GM12801 (cell line): ENCODE measurements around the gene EXOSC9.

ENCODE experiments used
- TF ChIP-seq, protein P1 (sequence below): IDR thresholded peaks from one replicate; pipeline ENCODE4 v1.5.1; 2011; ENCODE audit warnings: control low read depth; ENCODE audit not compliant: insufficient read length; ENCODE audit errors: extremely low read depth

The EXOSC9 gene

GRCh38 chr4:121817701-121818100, 16.6 kb downstream of the EXOSC9 start:
- TF ChIP-seq, protein P1, sequence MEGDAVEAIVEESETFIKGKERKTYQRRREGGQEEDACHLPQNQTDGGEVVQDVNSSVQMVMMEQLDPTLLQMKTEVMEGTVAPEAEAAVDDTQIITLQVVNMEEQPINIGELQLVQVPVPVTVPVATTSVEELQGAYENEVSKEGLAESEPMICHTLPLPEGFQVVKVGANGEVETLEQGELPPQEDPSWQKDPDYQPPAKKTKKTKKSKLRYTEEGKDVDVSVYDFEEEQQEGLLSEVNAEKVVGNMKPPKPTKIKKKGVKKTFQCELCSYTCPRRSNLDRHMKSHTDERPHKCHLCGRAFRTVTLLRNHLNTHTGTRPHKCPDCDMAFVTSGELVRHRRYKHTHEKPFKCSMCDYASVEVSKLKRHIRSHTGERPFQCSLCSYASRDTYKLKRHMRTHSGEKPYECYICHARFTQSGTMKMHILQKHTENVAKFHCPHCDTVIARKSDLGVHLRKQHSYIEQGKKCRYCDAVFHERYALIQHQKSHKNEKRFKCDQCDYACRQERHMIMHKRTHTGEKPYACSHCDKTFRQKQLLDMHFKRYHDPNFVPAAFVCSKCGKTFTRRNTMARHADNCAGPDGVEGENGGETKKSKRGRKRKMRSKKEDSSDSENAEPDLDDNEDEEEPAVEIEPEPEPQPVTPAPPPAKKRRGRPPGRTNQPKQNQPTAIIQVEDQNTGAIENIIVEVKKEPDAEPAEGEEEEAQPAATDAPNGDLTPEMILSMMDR: no peak

DNA sequence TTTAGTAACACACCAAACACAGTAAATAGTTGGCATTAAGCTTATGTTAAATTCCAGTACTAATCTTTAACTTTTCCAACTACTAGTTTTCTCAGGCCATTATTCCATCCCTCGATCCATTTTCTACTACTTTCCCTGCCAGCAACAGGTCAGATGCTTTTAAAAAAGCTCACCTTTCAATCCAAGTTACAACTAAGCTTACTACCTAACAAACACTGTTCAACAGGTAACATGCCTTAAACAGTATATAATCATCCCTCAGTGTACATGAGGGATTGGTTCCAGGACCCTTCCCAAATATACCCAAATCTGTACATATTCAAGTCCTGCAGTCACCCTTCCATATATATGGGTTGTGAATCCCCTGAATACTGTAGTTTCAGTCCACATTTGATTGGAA, 17.1 kb downstream of the EXOSC9 start:
- TF ChIP-seq, protein P1: no peak

DNA sequence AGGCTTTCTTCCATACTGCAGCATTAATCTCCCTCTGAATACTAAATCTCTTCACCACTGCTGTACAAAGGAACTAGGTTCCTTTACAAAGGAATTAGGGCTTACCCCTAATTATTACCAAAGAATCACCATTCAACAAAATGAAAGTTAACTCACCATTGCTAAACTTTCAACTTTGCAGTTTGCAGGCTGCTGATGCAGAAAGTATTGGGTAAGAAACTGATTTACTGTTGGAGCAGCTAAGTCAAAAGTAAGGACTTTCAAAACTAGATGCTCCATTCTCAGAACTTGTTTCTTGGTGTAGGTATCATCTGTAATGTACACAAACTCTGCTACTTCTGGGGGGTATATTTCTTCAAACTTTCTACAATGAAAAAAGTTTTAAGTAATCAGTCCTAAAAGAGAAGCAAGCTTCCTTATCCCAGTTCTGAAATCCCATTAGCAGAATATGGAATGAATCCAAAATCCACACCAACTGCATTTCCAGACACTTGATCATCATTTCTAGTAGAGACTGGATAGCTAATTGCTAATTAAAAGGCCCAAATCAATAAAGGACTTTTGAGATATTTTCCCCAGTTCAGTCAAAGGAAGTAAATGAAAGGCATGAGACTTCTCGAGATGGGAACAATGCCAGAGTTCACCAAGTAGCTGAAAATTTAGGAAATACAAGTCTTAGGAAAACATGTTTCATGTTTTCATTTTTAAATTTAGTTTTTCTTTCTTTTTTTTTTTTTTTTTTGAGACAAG, 18.3 kb downstream of the EXOSC9 start:
- TF ChIP-seq, protein P1: no peak

DNA sequence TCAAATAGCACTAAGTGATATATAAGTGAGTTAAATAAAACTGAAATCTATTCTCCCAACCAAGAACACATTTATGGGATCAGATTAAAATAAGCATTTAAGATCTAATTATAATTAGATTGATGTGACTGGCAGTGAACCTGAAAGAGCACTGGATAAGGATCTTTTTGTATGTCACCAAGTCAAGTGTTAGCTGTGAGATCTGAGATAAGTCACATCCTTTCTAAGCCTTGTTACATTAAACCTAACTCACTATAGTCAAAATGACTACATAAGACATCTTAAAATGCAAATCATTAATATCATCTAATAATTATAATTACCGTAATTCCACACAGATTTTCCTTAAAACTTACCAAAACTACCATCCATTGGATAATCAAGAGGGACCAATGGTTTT, 20.9 kb downstream of the EXOSC9 start:
- TF ChIP-seq, protein P1: no peak

- TF ChIP-seq, protein P1: no peak
Observed at GRCh38 chr4:121822796-121823504, 21.8 kb downstream of the EXOSC9 start.

GRCh38 chr4:121823505-121824170, 22.5 kb downstream of the EXOSC9 start, which contains the start of gene CCNA2:
CCNA2 (minus strand) TSS chr4:121823883; CDS start chr4:121823628, 255 bp downstream.
- TF ChIP-seq, protein P1: no peak

GRCh38 chr4:121824171-121824527, 23.0 kb downstream of the EXOSC9 start:
- TF ChIP-seq, protein P1: no peak
